Stimulated activated CD4-positive, alpha-beta T cell treated with anti-CD3 and anti-CD28 coated beads, Interleukin-4, amount 100 ng/mL, for 4 hours (primary cell): ENCODE measurements around the gene ASF1A.
"Not testable (repeated sequence)": the region's sequence is repeated elsewhere in the genome, so short reads cannot be mapped to it uniquely, and the experiment has no call there.

ENCODE experiments used
- DNase-seq, 2 experiments: peaks; one replicate each; pipeline ENCODE4 v3.0.0-alpha.2; 2020

ASF1A gene

DNA sequence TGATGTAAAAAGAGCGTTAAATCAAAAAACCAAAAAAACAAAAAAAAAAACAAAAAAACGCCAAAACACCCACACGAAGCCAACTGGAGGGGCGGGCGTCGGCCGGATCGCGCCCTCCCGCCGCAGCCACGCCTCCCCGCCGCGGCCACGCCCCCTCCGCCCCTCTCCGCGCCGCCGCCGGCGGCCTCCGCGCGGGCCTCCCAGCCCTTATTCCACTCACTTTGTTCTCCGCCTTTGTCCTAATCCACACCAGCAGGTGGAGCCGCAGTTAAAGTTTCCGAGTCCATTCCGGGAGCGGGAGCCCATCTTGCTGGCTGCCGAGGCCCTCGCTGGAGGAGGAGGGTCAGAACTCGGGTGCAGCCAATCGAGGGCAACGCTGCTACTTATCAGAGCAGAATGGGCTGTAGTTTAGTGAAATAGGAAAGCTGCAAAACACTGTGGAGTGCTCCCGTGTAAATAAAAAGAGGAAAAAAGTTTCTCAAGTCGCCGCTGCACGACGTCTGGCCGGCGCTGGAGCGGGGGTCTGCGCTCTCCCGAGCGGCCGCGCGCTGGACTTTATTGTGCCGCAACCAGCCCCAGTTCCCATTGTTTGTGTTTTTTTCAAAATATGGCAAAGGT, at the start of gene ASF1A:
ASF1A (plus strand) TSS at position 346 of the 618 bp plus-strand sequence; CDS start at position 608, 262 bp downstream.
- peak; percentile 93 to 94 for DNase-seq

DNA sequence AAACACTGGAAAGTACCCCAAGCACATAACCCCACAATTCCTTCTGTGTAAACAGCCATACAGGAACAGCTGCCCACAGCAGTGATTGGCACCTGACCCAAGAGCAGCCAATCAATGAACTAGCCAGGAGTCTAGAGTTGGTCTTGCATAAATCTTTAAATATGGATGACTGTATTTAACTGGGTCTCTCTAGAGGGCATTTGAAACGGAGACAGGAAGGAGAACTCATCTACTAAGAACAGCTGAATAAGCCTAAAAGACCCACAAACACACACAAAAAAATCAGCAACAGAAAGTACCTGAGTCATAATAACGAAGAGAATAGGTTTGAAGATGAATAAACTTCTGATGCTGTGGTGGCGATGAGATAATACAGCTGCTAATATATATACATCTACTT, 49.0 kb upstream of the ASF1A start:
- no peak for DNase-seq

DNA sequence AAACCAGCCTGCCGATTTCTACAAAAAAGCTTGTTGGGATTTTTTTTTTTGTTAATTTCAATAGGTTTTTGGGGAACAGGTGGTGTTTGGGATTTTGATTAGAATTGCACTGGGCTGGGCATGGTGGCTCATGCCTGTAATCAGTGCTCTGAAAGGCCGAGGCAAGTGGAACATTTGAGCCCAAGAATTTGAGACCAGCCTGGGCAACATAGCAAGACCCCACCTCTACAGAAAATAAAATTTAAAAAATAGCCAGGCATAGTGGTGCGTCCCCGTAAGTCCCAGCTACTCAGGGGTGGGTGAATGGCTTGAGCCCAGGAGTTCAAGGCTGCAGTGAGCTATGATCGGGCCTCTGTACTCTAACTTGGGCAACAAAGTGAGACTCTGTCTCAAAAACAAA, 40.5 kb upstream of the ASF1A start:
- no peak for DNase-seq

DNA sequence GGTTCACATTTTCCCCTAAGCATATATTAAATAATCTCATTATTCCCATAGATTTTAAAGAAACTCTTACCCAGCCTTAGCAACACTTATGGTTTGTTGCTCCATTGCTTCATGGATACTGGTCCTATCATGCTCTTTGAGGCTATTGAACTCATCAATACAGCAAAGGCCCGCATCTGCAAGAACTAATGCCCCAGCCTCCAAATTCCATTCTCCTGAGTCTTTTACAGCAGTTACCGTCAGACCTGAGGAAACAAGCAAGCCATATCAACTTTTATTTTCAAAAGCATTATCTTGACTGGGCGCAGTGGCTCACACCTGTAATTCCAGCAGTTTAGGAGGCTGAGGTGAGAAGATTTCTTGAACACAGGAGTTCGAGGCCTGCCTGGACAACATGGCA, 37.7 kb upstream of the ASF1A start:
- no peak for DNase-seq

DNA sequence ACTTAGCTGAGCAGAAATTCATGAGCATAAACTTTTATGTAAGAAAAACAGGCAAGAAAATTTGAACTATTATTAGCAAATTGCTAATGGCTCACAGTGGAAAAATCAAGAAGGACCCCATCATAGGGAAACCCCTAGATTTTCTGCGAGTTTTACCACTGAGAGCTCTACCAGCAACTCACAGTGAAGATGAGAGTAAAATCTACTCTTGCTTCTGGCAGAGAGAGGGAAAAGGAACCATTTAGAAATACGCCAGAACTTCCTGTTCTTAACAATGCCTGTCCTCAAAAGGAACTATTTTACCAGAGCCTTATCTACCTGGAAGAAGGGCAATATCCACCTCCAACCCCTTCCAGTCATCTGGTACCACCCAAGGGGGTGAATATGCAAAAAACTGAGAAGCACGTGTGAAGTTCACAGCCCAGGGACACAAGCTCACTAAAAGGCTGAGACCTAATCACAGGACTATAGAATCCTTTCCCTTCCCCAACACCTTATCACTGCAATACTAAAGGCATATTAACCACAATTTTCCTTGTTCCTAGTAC, 34.4 kb upstream of the ASF1A start:
- no peak for DNase-seq

DNA sequence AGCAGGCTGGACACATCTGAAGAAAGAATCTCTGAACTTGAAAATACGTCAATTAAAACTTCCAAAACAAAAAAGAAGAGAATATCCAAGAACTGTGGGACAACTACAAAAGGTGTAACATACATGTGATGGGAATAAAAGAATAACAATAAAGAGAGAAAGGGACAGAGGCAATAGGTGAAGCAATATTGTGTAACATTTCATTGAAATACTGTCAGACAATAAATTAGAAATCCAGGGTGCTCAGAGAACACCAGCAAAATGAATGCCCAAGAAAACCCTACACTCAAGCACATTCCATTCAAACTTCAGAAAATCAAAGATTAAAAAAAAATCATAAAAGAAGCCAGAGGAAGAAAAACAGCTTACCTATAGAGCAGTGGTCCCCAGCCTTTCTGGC, 33.6 kb upstream of the ASF1A start:
- no peak for DNase-seq

DNA sequence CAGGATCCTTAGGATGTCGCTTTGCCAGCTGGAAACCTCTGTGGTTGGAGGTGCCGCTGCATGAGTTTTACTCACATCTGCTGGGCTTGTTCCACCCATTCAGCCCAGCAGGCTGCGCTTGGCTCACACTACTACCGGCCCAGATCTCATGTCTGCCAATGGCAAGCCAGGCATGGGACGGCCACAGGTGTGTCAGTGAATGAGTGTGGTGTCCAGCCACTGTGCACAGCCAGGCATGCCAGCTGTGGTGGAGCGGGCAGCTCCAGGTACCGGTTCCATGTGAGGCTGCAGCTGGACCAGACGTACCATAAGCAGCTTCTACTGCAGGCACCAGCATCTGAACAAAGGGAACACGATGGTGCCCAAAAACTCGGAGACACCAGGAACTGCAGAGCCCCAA, 33.1 kb upstream of the ASF1A start:
- DNase-seq: no peak

DNA sequence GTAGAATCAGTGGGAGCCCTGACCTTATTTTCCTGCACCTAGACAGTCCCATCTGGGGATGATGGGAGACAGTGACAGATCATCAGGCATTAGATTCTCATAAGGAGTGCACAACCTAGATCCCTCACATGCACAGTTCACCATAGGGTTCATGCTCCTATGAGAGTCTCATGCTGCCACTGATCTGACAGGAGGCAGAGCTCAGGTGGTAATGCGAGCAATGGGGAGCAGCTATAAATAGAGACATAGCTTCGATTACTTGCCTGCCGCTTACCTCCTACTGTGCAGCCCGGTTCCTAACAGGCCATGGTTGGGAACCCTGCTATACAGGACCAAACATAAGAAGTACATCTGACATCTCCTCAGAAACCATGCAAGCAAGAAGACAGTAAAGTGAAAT, 31.5 kb upstream of the ASF1A start:
- DNase-seq: no peak

DNA sequence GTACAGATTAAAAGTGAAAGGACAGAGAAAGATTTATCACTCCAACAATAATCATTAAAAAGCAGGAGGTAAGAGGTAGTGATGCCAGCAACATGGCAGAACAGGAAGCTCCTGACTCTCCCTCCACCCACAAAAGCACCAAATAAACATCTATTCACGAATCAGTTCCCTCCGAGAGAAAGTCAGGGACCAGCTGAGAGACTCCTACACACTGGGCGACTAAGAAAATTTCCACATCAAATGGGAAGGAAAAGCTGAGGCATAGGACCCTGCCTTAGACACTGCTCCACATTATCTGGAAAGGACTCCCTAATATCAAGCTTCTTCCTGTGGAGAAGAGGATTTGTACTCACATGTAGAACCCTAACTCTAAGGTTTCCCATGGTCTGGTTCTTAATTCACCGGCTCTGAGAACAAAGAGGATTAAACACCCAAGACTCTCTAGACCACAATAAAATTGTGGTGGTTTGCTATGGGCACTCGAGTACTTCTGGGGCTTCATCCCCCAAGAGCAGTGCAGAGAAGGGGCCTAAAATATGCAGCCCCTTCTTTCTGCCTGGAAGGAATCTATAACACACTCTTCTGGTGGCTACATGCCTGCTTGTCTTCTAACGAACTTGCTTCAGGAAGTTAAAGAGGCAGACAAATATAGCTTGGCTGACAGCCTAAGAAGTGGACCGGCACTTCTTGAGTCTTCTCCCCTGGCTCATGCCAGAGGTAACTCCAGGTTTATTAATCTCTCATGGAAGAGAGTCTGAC, 29.4 kb upstream of the ASF1A start:
- DNase-seq: no peak

DNA sequence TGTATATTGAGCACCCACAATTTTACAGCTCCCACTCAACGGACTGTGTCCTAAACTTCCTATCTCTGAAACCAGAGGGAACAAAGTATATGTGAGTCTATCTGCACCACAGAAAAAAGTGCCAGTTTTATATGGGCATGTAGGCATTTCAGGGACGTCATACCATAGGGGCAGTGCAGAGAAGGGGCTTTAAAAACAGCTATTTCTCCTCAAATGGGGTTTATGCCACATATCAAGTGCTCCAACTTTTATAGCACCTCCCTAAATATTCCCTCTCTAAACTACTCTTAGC, 28.9 kb upstream of the ASF1A start:
- DNase-seq: no peak

DNA sequence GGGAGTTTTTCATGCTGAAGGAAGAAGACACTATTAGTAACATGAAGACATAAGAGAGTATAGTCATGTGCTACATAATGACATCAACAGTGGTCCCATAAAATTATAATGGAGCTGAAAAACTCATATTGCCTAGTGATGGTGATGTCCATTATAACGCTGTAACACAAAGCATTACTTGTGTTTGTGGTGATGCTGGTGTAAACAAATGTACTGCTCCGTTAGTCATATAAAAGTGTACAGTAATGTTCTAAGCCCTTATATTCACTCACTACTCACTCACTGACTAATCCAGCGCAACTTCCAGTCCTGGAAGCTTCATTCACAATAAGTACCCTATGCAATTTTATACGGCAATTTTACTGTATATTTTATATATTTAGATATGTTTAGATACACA, 26.8 kb upstream of the ASF1A start:
- no peak for DNase-seq

DNA sequence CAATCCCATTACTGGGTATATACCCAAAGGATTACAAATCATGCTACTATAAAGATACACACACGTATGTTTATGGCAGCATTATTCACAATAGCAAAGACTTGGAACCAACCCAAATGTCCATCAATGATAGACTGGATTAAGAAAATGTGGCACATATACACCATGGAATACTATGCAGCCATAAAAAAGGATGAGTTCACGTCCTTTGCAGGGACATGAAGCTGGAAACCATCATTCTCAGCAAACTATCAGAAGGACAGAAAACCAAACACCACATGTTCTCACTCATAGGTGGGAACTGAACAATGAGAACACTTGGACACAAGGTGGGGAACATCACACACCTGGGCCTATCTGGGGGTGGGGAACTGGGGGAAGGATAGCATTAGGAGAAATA, 25.1 kb upstream of the ASF1A start:
- DNase-seq: not testable (repeated sequence)

DNA sequence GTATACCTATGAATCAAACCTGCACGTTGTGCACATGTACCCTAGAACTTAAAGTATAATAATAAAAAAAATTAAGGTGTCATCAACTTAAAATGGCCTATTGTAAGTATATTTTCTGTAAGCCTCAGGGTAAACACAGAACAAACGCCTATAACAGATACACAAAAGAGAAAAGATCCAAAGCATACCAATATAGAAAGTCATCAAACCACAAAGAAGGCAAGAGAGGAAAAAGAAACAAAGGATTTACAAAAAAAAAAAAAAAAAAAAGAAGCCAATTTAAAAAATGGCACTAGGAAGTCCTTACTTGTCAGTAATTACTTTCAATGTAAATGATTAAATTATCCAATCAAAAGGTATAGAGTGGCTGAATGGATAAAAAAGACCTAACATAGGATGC, 24.6 kb upstream of the ASF1A start:
- DNase-seq: no peak

DNA sequence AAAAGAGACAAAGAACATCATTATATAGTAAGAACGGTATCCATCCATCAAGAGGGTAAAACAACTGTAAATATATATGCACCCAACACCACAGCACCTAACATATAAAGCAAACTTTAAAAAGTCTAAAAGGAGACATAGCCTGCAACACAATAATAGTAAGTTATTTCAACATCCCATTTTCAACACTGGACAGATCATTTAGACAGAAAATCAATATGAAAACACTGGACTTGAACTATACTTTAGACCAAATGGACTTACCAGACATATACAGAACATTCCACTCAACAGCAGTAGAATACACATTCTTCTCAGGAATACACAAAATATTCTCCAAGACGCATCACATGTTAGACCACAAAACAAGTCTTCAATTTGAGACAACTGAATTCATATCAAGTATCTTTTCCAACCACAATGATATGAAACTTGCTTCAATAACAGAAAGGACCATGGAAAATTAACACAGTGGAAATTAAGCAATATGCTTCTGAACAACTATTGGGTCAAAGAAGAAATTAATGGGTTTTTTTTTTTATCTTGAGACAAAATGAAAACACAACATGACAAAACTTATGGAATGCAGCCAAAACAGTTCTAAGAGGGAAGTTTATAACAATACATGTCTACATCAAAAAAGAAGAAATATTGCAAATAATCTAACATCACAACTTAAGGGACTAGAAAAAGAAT, 23.9 kb upstream of the ASF1A start:
- no peak for DNase-seq

DNA sequence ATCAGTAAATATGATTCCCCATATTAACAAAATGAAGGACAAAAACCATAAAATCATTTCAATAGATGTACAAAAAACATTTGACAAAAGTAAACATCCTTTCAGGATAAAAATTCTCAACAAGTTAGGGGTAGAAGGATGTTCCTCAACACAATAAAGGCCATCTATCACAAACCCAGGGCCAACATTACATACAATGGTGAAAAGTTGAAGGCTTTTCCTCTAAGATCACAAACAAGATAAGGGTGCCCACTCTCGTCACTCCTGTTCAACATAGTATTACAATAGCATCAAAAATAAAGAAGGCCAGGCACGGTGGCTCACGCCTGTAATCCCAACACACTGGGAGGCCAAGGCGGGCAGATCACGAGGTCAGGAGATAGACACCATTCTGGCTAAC, 22.6 kb upstream of the ASF1A start:
- DNase-seq: no peak

DNA sequence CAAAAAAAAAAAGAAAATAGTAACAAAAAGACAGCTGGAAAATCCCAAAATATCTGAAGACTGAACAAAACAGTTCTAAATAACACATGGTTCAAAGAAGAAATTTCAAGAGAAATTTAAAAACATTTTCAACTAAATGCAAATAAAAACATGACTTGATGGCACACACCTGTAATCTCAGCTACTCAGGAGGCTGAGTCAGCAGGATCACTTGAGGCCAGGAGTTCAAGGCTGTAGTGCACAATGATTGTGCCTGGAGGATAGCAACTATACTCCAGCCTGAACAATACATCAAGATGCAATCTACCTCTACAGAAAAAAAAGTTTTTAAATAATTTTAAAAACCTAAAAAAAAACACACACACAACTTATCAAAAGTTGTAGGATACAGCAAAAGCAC, 21.6 kb upstream of the ASF1A start:
- no peak for DNase-seq

DNA sequence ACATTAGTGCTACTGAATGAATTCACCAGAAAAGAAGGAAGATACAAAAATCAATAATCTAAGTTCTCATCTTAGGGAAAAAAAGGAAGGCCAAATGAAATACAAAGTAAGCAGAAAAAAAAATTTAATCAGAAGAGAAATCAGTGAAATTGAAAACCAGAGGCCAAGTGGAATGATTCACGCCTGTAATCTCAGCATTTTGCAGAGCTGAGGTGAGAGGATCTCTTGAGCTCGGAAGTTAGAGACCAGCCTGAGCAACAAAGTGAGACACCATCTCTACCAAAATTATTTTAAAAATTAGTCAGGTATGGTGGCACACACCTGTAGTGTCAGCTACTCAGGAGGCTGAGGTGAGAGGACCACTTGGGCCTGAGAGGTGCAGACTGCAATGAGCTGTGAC, 21.2 kb upstream of the ASF1A start:
- no peak for DNase-seq

DNA sequence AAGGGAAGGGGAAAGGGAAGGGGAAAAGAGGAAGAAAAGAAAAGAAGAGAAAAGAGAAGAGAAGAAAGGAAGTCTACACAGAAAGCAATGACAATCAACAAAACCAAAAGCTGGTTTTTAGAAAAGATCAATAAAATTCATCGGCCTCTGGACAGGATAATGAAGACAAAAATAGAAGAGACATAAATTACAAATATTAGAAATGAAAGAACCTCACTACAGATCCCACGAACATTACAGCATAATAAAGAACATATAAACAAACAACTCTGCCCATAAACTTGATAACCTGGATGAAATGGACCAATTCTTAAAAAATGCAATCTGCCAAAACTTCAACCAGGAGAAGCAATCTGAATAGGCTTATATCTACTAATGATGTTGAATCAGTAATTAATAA, 20.7 kb upstream of the ASF1A start:
- no peak for DNase-seq

DNA sequence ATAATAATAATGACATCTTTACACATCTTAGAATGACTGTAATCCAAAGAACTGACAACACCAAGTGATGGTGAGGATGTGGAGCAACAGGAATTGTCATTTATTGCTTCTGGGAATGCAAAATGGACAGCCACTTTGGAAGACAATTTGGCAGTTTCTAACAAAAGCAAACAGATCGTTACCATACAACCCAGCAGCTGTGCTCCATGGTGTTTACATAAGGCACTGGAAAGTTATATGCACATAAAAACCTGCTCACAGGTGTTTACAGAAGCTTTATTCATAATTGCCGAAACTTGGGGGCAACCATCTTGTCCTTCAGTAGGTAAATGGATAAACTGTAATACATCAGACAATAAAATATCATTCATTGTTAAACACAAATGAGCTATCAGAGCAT, 18.3 kb upstream of the ASF1A start:
- no peak for DNase-seq

DNA sequence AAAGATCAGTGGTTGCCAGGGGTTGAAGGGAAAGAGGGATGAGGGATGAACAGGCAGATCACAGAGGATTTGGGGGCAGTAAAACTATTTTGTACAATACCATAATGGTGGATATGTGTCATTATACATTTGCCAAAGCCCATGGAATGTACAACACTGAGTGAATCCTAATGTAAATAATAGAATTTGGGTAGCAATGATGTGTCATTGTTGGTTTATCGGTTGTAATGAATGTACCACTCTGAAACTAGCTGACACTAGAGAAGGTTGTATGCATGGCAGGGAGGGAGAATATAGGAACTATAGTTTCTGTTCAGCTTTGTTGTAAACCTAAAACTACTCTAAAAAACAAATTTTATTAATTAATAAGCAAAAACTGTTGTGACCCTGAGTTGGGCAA, 17.8 kb upstream of the ASF1A start:
- no peak for DNase-seq

DNA sequence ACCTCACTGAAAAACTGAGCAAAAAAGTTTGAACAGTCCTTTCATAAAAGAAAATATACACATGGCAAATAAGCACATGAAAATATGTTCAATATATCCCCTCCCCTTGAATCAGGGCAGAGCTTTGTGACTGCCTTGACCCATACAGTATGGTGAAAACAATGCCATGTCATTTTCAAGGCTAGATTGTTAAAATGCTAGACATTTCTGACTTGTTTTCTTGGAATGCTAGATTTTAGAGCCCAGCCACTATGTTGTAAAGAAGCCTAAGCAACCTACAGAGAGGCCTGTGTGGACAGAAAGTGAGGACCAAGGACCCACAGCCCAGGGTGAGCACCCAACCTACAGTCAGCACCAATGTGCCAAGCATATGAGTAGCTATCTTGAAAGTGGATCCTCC, 17.1 kb upstream of the ASF1A start:
- DNase-seq: no peak

DNA sequence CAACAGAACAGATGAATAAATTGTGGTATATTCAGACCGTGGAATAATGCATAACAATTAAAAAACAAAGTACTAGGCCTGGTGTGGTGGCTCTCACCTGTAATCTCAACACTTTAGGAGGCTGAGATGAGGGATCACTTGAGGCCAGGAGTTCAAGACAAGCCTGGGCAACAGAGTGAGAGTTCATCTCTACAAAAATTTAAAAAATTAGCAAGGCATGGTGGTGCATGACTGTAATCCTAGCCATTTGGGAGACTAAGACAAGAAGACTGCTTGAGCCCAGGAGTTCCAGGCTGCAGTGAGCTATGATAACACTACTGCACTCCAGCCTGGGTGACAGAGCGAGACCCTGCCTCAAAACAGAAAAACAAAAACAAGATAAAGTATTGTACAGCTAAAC, 16.1 kb upstream of the ASF1A start:
- DNase-seq: no peak

DNA sequence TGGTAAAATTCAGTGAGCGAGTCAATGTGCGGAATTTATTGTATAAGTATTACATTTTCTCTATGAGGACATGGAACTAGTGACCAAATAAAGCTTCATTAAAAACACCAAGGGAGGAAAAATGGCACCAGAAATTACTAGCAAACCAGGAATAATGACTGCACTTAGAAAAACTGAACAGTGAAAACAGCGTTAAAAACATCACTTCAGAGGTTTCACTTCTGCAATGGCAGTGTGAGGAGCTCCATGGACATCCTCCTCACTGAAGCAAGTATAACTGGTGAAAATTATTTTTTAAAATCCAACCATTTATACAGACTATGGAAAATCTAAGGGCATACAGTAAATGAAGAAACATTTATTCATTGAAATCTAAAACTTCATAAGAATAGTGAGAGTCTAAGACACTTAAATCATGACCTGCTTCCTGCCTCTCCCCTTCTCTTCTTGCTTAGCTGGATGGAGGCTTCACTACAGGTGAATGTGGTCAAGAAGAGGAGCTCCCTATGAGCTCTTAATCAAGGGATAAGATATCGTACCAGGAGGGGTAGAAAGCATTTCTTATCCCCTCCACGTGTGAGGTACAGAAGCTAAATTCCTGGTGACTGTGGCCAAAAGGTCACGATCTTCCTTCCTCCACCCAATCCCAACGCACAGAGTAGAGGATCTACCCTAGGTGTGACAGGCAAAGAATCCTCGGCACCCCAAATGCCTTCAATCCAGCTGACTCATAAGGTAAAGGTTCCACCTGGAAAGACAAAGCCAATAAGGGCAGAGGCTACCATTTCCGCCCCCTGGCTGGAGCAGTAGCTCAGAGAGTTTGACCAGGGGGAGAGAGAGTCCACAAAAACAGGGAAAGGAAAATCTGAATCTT, 12.3 kb upstream of the ASF1A start:
- no peak for DNase-seq
